Stimulated activated naive CD8-positive, alpha-beta T cell treated with anti-CD3 and anti-CD28 coated beads, Interleukin-15, amount 100 ng/mL, for 72 hours (primary cell): ENCODE measurements around the gene ISY1.
"Not testable (repeated sequence)": the region's sequence is repeated elsewhere in the genome, so short reads cannot be mapped to it uniquely, and the experiment has no call there.

Source experiments
- ATAC-seq: fragments of 150-1000 bp; cut with Tn5 transposase; 2 replicates; pipeline ENCODE4 v1.10.0; 2021; ENCODE audit warnings: mild to moderate bottlenecking, moderate library complexity
- DNase-seq, 2 donors: peaks; one replicate each; pipeline ENCODE4 v3.0.0; 2021 to 2022
- H3K27ac Mint-ChIP-seq, 2 donors: one replicate each; pipeline ENCODE4 v1.8.0; 2022; ENCODE audit warnings: mild to moderate bottlenecking in 2 of 2, mixed read lengths in 2 of 2, moderate library complexity in 2 of 2
- H3K27me3 Mint-ChIP-seq: one replicate; pipeline ENCODE4 v1.8.0; 2022; ENCODE audit warnings: mixed read lengths
- H3K4me1 Mint-ChIP-seq: one replicate; pipeline ENCODE4 v1.8.0; 2022; ENCODE audit warnings: mild to moderate bottlenecking, mixed read lengths
- H3K4me3 Mint-ChIP-seq, 2 donors: one replicate each; pipeline ENCODE4 v1.8.0; 2022; ENCODE audit warnings: mild to moderate bottlenecking in 2 of 2, mixed read lengths in 2 of 2, moderate library complexity in 1 of 2
- H3K9me3 Mint-ChIP-seq, 2 donors: one replicate each; pipeline ENCODE4 v1.8.0; 2022; ENCODE audit warnings: mixed read lengths in 2 of 2

Gene ISY1

GRCh38 chr3:129088312-129088711, 72.6 kb downstream of the ISY1 start:
- H3K27ac Mint-ChIP-seq, H3K9me3 Mint-ChIP-seq, H3K4me3 Mint-ChIP-seq, H3K4me1 Mint-ChIP-seq, DNase-seq, H3K27me3 Mint-ChIP-seq: not testable (repeated sequence)
- ATAC-seq: peak; percentile 11

GRCh38 chr3:129087904-129088303, 73.0 kb downstream of the ISY1 start:
- peak; percentile 57 for ATAC-seq
- not testable (repeated sequence) for H3K4me3 Mint-ChIP-seq, H3K4me1 Mint-ChIP-seq, H3K9me3 Mint-ChIP-seq, H3K27ac Mint-ChIP-seq, H3K27me3 Mint-ChIP-seq, DNase-seq

GRCh38 chr3:129087138-129087702, 73.6 kb downstream of the ISY1 start:
- Mint-ChIP-seq H3K27me3 (no peaks in the 10 kb centered on the region), H3K27ac (peak overlapping the region in 1 of 2 donors; percentile 48)
- peak; percentile 1 for ATAC-seq

DNA sequence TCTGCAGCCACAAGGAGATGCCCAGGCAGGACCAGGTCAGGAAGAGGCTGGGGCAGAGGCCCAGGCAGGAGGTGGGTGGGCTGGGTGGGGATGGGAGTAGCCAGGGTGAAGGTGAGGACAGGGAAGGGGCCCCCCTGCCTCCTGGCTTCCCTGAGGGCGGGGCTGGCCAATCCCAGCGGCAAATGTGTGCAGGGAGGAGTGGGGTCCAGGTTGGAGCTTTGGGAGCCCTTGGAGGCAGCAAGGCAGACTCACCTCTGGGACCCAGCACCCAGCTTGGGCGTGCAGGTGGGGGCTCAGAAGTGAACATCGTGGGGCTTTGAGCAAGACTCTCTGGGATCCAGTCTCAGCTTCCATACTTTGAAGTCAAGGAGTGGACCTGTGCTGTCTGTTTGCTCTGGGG, 75.0 kb downstream of the ISY1 start:
- DNase-seq (no peak), ATAC-seq (peak; percentile 21)
- H3K4me3 Mint-ChIP-seq: no peak overlapping the region
- H3K9me3 Mint-ChIP-seq: no peaks in the 10 kb centered on the region
- peak overlapping the region in 1 of 2 donors; percentile 95 for H3K27ac Mint-ChIP-seq
- H3K27me3 Mint-ChIP-seq: no peaks in the 10 kb centered on the region
- peaks cover 19% of the 10 kb centered on the region for H3K4me1 Mint-ChIP-seq

More at GRCh38 chr3:129087138-129087702, 73.6 kb downstream of the ISY1 start:
- H3K9me3 Mint-ChIP-seq: no peaks in the 10 kb centered on the region
- H3K4me3 Mint-ChIP-seq: no peak overlapping the region
- DNase-seq: no peak
- H3K4me1 Mint-ChIP-seq: peaks cover 12% of the 10 kb centered on the region

GRCh38 chr3:129085165-129085715, 75.6 kb downstream of the ISY1 start:
- H3K27me3 Mint-ChIP-seq: no peaks in the 10 kb centered on the region
- peak overlapping the region; percentile 5 to 95 for H3K27ac Mint-ChIP-seq
- H3K4me3 Mint-ChIP-seq: no peak overlapping the region
- DNase-seq (no peak), ATAC-seq (peak; percentile 3)
- H3K4me1 Mint-ChIP-seq: peaks cover 19% of the 10 kb centered on the region
- no peaks in the 10 kb centered on the region for H3K9me3 Mint-ChIP-seq

DNA sequence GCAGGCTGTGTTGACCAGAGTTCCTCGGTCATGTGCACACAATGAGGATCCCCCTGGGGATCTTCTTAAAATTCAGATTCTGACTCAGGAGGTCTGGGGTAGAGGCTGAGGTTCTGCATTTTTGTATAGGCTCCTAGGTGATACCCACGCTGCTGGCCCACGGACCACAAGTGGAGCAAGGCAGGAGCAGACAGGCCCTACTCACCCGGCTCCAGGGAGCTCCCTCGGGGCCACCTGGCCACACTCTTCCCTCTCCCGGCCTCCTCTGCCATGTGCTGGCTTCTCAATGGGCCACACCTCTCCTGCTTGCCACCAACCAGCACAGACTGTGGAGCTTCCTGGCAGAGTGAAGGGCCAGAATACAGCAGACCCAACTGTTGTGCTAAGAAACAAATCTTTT, 76.4 kb downstream of the ISY1 start:
- DNase-seq (no peak), ATAC-seq (peak; percentile 34)
- H3K27ac Mint-ChIP-seq: peak overlapping the region in 1 of 2 donors; percentile 68
- no peaks in the 10 kb centered on the region for H3K27me3 Mint-ChIP-seq
- H3K4me3 Mint-ChIP-seq: no peak overlapping the region
- no peaks in the 10 kb centered on the region for H3K9me3 Mint-ChIP-seq
- peaks cover 19% of the 10 kb centered on the region for H3K4me1 Mint-ChIP-seq

- Mint-ChIP-seq H3K4me1 (peaks cover 19% of the 10 kb centered on the region), H3K9me3 (no peaks in the 10 kb centered on the region), H3K27me3 (no peaks in the 10 kb centered on the region), H3K4me3 (no peak overlapping the region), H3K27ac (peak overlapping the region in 1 of 2 donors; percentile 90)
- DNase-seq (no peak), ATAC-seq (no peak)
Measured at GRCh38 chr3:129082026-129082425, 78.8 kb downstream of the ISY1 start.

- Mint-ChIP-seq H3K4me1 (peaks cover 19% of the 10 kb centered on the region), H3K4me3 (no peak overlapping the region), H3K9me3 (no peaks in the 10 kb centered on the region), H3K27me3 (no peaks in the 10 kb centered on the region), H3K27ac (peak overlapping the region in 1 of 2 donors; percentile 51)
- DNase-seq: no peak
- ATAC-seq: no peak
Measured at GRCh38 chr3:129081503-129081902, 79.4 kb downstream of the ISY1 start.

- no peak overlapping the region for H3K4me3 Mint-ChIP-seq
Measured at GRCh38 chr3:129078510-129078909, 82.4 kb downstream of the ISY1 start.

More at GRCh38 chr3:129078510-129078909, 82.4 kb downstream of the ISY1 start:
- Mint-ChIP-seq H3K27ac (no peak overlapping the region), H3K4me1 (peaks cover 11% of the 10 kb centered on the region), H3K9me3 (no peaks in the 10 kb centered on the region), H3K27me3 (no peaks in the 10 kb centered on the region)
- DNase-seq (no peak), ATAC-seq (no peak)
